Adrenal gland (tissue), 12 donors: Measurements from ENCODE around the gene ETV1. TPM values are rescaled to one million over a fixed set of nuclear protein-coding genes. Genes with fewer than 3 reads are reported as not detected.

Source experiments
- DNase-seq, 7 donors: peaks; one replicate each; pipeline ENCODE4 v3.0.0-alpha.2; 2019 to 2020
- H3K27ac ChIP-seq, 5 donors: fragments of 200-600 bp; sonication (generic) in 4 of 5; 1 replicate in 3 of 5; 2 replicates in 2 of 5; pipeline versions ENCODE4 v1.5.1 to v1.8.0; 2016 to 2020; ENCODE audit warnings: mild to moderate bottlenecking in 1 of 5
- H3K27me3 ChIP-seq: fragments of 200-600 bp; 2 replicates; pipeline ENCODE4 v1.8.0; 2021
- H3K36me3 ChIP-seq, 2 donors: fragments of 200-600 bp; replicated peaks in 1 of 2; 1 replicate in 1 of 2; 2 replicates in 1 of 2; pipeline versions ENCODE4 v1.5.1 to v1.8.0; 2018 to 2022
- H3K4me1 ChIP-seq, 2 donors: fragments of 200-600 bp; replicated peaks in 1 of 2; 1 replicate in 1 of 2; 2 replicates in 1 of 2; pipeline versions ENCODE4 v1.5.1 to v1.8.0; 2018 to 2021
- H3K4me3 ChIP-seq, 4 donors: fragments of 200-600 bp; sonication (generic) in 3 of 4; one replicate each; pipeline ENCODE4 v1.5.1; 2016 to 2018
- H3K9me3 ChIP-seq, 3 donors: fragments of 200-600 bp; sonication (generic) in 1 of 3; replicated peaks in 1 of 3; 1 replicate in 2 of 3; 2 replicates in 1 of 3; pipeline versions ENCODE4 v1.5.1 to v1.8.0; 2016 to 2021
- POLR2A ChIP-seq, 2 donors: fragments of 450-650 bp; IDR thresholded peaks; one replicate each; pipeline ENCODE4 v1.6.1; 2017; ENCODE audit warnings: antibody characterized with exemption in 2 of 2, mild to moderate bottlenecking in 2 of 2, moderate library complexity in 1 of 2
- WGBS, 4 donors: extraction: QIAGEN DNeasy Blood & Tissue Kit in 2 of 4; methylation state at CpG; one replicate each; pipeline versions ENCODE4 v1.1.5 to v1.1.7; 2013 to 2017; 5-methylcytosine and 5-hydroxymethylcytosine counted together
- intact Hi-C, 2 donors: fragments of 100-400 bp; cut with DNase I; formaldehyde crosslinking; loops; one replicate each; pipeline versions ENCODE4 v1.14.1 to v1.15.0; 2022 to 2023
- polyA plus RNA-seq, 3 donors: library from polyadenylated mRNA; stranded (reverse); fragments of 200-250 nt in 2 of 3; fragments of 350-450 nt in 1 of 3; fragmentation: Illumina TruSeq in 1 of 3; extraction: RNeasy Lipid Tissue Mini Kit (QIAGEN cat#74804) in 1 of 3; gene quantifications; one replicate each; pipeline ENCODE4 v1.2.3, GENCODE V29; 2013 to 2014
- total RNA-seq, 9 donors: library from RNA; depleted of rRNA in 4 of 9; stranded (reverse); fragments of >200 nt in 4 of 9; fragments of 120-200 nt in 1 of 9; fragmentation: NEBNext Ultra II Directional in 1 of 9; extraction: Animal tissue kit (Norgen Biotek cat#: 25700) in 1 of 9; gene quantifications; one replicate each; pipeline versions ENCODE4 v1.1.0 to v1.2.4, GENCODE V29; 2013 to 2023
- TF ChIP-seq, protein P1 (sequence below), 6 experiments: fragments of 450-650 bp in 4 of 6; fragments of 200-600 bp in 2 of 6; sonication (generic) in 1 of 6; IDR thresholded peaks; 1 replicate in 5 of 6; 2 replicates in 1 of 6; pipeline versions ENCODE4 v1.5.1 to v1.8.0; 2016 to 2021; ENCODE audit warnings: antibody characterized with exemption in 6 of 6, mild to moderate bottlenecking in 2 of 6, moderate library complexity in 1 of 6
- donor health status: healthy with polysubstance abuse.
- donor health status: Bipolar disorder and iron deficiency.
- donor health status: DM: yes; HTN: yes; CAD: no.
- donor health status: DM: no; HTN: no; CAD: no.
- donor health status: DM: no; HTN: no; CAD: no.
- donor health status: DM: yes; HTN: yes; CAD: no.

The ETV1 gene
- total and polyA plus RNA-seq, 12 donors: 12.1 to 80.0 (median 34.0) TPM

DNA sequence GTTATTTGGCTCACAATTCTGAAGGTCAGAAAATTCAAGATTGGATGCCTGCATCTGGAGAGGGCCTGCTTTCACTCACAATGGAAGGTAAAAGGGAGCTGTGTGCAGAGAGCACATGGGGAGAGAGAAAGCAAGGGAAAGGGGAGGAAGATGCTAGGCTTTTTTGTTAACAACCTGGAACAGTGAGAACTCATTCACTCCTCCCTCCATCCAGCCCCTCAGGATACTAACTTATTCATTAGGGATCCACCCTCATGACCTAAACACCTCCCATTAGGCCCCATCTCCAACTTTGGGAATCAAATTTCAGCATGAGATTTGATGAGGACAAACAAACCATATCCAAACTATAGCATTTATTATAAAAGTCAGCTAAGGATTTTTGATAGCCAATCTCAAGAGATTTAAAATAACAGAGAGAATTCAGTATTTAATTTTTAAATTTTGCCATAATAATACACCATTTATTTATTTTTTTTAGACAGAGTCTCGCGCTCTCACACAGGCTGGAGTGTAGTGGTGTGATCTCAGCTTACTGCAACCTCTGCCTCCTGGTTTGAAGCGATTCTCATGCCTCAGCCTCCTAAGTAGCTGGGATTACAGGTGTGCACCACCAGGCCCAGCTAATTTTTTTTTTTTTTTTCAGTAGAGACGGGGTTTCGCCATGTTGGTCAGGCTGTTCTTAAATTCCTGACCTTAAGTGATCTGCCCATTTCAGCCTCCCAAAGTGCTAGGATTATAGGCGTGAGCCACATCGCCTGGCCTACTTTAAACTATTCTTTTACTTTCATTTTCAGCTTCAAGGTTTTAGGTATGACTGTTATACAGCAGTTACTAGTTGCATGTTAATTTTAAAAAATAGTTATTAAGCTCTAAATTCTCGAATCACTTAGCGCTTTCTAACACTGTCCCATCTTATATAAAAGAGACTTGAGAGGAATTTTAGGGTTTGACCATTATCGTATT is 20.3 kb upstream of the ETV1 start:
- peaks cover 0 to 6% of the 10 kb centered on the region in 2 donors for H3K4me1 ChIP-seq
- no peaks in the 10 kb centered on the region for H3K36me3 ChIP-seq
- intact Hi-C loops: no loop called here
- no peaks in the 10 kb centered on the region for H3K9me3 ChIP-seq
- no peak overlapping the region for H3K27ac ChIP-seq
- 90 to 94% (median 92%) methylated on average over 10 of the region's 10 CpGs for WGBS, 4 donors
- H3K4me3 ChIP-seq: no peak overlapping the region
- DNase-seq: no peak
- no peaks in the 10 kb centered on the region for H3K27me3 ChIP-seq
- TF ChIP-seq, protein P1, sequence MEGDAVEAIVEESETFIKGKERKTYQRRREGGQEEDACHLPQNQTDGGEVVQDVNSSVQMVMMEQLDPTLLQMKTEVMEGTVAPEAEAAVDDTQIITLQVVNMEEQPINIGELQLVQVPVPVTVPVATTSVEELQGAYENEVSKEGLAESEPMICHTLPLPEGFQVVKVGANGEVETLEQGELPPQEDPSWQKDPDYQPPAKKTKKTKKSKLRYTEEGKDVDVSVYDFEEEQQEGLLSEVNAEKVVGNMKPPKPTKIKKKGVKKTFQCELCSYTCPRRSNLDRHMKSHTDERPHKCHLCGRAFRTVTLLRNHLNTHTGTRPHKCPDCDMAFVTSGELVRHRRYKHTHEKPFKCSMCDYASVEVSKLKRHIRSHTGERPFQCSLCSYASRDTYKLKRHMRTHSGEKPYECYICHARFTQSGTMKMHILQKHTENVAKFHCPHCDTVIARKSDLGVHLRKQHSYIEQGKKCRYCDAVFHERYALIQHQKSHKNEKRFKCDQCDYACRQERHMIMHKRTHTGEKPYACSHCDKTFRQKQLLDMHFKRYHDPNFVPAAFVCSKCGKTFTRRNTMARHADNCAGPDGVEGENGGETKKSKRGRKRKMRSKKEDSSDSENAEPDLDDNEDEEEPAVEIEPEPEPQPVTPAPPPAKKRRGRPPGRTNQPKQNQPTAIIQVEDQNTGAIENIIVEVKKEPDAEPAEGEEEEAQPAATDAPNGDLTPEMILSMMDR (IDR thresholded peaks at IDR 0.05): no peak
- no peak for TF ChIP-seq POLR2A (IDR thresholded peaks at IDR 0.05)

DNA sequence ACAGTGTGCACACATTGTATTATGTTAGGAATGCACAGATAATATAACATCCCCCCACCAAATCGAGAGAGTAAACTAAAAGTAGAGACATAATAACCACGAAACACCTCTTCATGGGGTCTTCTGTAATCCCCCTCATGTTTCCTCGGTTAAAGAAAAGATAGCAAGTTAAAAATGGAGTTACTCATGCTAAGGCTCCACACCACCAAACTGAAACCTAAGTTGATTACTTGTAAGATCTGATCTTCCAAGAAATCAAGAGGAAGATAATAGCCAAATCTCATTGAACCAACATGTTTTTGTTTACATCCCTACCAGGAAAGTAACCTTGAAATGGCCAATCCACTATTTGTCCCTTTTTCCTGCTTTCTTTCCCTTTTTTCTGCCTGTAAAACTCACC is 11.7 kb upstream of the ETV1 start:
- Histone ChIP-seq H3K9me3 (no peaks in the 10 kb centered on the region), H3K4me1 (peaks cover 5 to 9% of the 10 kb centered on the region in 2 donors), H3K27ac (no peak overlapping the region), H3K4me3 (no peak overlapping the region), H3K36me3 (no peaks in the 10 kb centered on the region), H3K27me3 (no peaks in the 10 kb centered on the region)
- no peak for TF ChIP-seq POLR2A (IDR thresholded peaks at IDR 0.05)
- TF ChIP-seq, protein P1 (IDR thresholded peaks at IDR 0.05): no peak
- 90 to 96% (median 91%) methylated on average over 3 of the region's 3 CpGs for WGBS, 4 donors
- DNase-seq: no peak
- intact Hi-C loops: no loop called here

DNA sequence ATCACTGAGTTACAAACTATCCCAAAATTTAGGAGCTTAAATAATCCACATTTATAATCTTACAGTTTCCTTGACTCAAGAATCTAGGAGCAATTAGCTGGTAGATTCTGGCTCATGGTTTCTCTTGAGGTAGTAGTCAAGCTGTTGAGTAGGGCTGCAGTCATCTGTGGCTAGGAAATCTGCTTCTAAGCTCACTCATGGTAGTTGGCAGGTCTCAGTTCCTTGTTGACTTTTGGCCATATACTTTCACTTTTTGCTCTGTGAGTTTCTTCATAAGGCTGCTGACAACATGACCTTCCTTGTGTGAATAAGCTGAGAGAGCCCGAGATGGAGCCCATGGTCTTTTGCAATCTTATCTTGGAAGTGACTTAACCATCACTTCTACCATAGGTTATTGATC is 10.8 kb upstream of the ETV1 start:
- WGBS, 4 donors: 32 to 58% (median 49%) methylated on average over 1 of the region's 1 CpG
- intact Hi-C loops: no loop called here
- no peaks in the 10 kb centered on the region for H3K9me3 ChIP-seq
- H3K36me3 ChIP-seq: no peaks in the 10 kb centered on the region
- H3K4me1 ChIP-seq: peaks cover 5 to 9% of the 10 kb centered on the region in 2 donors
- TF ChIP-seq POLR2A (IDR thresholded peaks at IDR 0.05): no peak
- TF ChIP-seq, protein P1 (IDR thresholded peaks at IDR 0.05): no peak
- no peak overlapping the region for H3K4me3 ChIP-seq
- H3K27ac ChIP-seq: no peak overlapping the region
- DNase-seq: peak in 1 of 7 donors; percentile 18
- H3K27me3 ChIP-seq: no peaks in the 10 kb centered on the region

DNA sequence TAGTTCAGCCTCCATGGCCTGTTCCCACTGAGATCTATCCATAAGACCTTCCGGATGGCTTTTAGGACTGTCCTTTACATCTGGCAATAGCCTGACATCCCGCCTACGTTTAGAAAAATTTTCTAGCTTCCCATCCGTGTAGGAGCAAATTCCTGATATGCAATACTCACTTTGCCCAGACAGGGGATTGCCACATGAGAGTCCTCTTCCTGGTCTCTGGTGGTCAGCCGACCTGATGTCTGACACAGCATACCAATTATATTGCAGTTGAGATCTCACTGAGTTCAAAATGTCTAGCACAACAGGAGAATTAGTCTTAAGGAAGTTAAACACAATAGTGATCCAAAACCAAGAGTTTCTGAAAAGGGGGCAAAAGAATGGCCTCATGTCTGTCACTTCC is 9.4 kb upstream of the ETV1 start:
- Histone ChIP-seq H3K36me3 (no peaks in the 10 kb centered on the region), H3K27ac (peak overlapping the region in 1 of 5 donors; percentile 65), H3K27me3 (no peaks in the 10 kb centered on the region), H3K4me3 (no peak overlapping the region), H3K9me3 (no peaks in the 10 kb centered on the region), H3K4me1 (peaks cover 5 to 9% of the 10 kb centered on the region in 2 donors)
- intact Hi-C loops: no loop called here
- no peak for TF ChIP-seq POLR2A (IDR thresholded peaks at IDR 0.05)
- TF ChIP-seq, protein P1 (IDR thresholded peaks at IDR 0.05): no peak
- 82 to 86% (median 85%) methylated on average over 5 of the region's 5 CpGs for WGBS, 4 donors
- DNase-seq: no peak
